Smooth muscle cell (in vitro differentiated cells): Measurements from ENCODE around the gene STAT6. TPM values are rescaled to one million over a fixed set of nuclear protein-coding genes. Genes with fewer than 3 reads are reported as not detected.
A peak's percentile ranks its signal among the peaks of the same experiment; 100 is the strongest.

Experiments used
- DNase-seq: peaks from one replicate; lab custom pipeline; 2025; ENCODE audit not compliant: unreplicated experiment; lab: John Stamatoyannopoulos, UW
- H2AFZ ChIP-seq: fragments of 200-600 bp; sonication (generic); 2 replicates; pipeline ENCODE4 v1.6.0; 2016; ENCODE audit warnings: antibody characterized with exemption, low read depth, mild to moderate bottlenecking
- H3F3A ChIP-seq: fragments of 200-600 bp; sonication (generic); 2 replicates; pipeline ENCODE4 v1.6.0; 2017; ENCODE audit warnings: antibody characterized with exemption, low read depth
- H3K27ac ChIP-seq: fragments of 200-600 bp; sonication (generic); 2 replicates; pipeline ENCODE4 v1.5.1; 2016; ENCODE audit warnings: low read depth, mild to moderate bottlenecking
- H3K27me3 ChIP-seq: fragments of 200-600 bp; sonication (generic); 2 replicates; pipeline ENCODE4 v1.6.1; 2016; ENCODE audit warnings: low read depth, mild to moderate bottlenecking
- H3K36me3 ChIP-seq: fragments of 200-600 bp; sonication (generic); 2 replicates; pipeline ENCODE4 v1.5.1; 2016; ENCODE audit warnings: low read depth
- H3K4me1 ChIP-seq: fragments of 200-600 bp; sonication (generic); 2 replicates; pipeline ENCODE4 v1.5.1; 2016; ENCODE audit warnings: low read depth
- H3K4me2 ChIP-seq: fragments of 200-600 bp; sonication (generic); 2 replicates; pipeline ENCODE4 v1.6.0; 2016; ENCODE audit warnings: mild to moderate bottlenecking
- H3K4me3 ChIP-seq: fragments of 200-600 bp; sonication (generic); 2 replicates; pipeline ENCODE4 v1.5.1; 2016; ENCODE audit warnings: mild to moderate bottlenecking
- H3K79me2 ChIP-seq: fragments of 200-600 bp; sonication (generic); 2 replicates; pipeline ENCODE4 v1.6.0; 2016; ENCODE audit warnings: low read depth, mild to moderate bottlenecking
- H3K9ac ChIP-seq: fragments of 200-600 bp; sonication (generic); 2 replicates; pipeline ENCODE4 v1.6.0; 2016; ENCODE audit warnings: low read depth
- H3K9me3 ChIP-seq: fragments of 200-600 bp; sonication (generic); replicated peaks from 2 replicates; pipeline ENCODE4 v1.5.1; 2016; ENCODE audit warnings: low read depth
- H4K20me1 ChIP-seq: fragments of 200-600 bp; sonication (generic); 2 replicates; pipeline ENCODE4 v1.6.0; 2016; ENCODE audit warnings: low read depth
- WGBS: methylation state at CpG from one replicate; pipeline ENCODE4 v1.1.7; 2016; ENCODE audit warnings: low lambda C conversion rate; 5-methylcytosine and 5-hydroxymethylcytosine counted together
- polyA plus RNA-seq: library from polyadenylated mRNA; unstranded; fragments of >200 nt; fragmentation: Nextera tagmentation; extraction: Ambion mirVana; gene quantifications from 2 replicates; pipeline ENCODE4 v1.2.1, GENCODE V29; 2016
- total RNA-seq: library from RNA; depleted of rRNA; stranded (reverse); fragments of >200 nt; gene quantifications from 2 replicates; pipeline ENCODE4 v1.2.3, GENCODE V29; 2014
- TF ChIP-seq, protein P1 (sequence below): fragments of 200-600 bp; sonication (generic); IDR thresholded peaks from 2 replicates; pipeline ENCODE4 v1.5.1; 2017; ENCODE audit warnings: borderline replicate concordance, mild to moderate bottlenecking, antibody characterized with exemption; ENCODE audit not compliant: insufficient read depth, poor library complexity, severe bottlenecking

Gene STAT6, protein sequence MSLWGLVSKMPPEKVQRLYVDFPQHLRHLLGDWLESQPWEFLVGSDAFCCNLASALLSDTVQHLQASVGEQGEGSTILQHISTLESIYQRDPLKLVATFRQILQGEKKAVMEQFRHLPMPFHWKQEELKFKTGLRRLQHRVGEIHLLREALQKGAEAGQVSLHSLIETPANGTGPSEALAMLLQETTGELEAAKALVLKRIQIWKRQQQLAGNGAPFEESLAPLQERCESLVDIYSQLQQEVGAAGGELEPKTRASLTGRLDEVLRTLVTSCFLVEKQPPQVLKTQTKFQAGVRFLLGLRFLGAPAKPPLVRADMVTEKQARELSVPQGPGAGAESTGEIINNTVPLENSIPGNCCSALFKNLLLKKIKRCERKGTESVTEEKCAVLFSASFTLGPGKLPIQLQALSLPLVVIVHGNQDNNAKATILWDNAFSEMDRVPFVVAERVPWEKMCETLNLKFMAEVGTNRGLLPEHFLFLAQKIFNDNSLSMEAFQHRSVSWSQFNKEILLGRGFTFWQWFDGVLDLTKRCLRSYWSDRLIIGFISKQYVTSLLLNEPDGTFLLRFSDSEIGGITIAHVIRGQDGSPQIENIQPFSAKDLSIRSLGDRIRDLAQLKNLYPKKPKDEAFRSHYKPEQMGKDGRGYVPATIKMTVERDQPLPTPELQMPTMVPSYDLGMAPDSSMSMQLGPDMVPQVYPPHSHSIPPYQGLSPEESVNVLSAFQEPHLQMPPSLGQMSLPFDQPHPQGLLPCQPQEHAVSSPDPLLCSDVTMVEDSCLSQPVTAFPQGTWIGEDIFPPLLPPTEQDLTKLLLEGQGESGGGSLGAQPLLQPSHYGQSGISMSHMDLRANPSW
- total RNA-seq (39.1 and 56.8 TPM in 2 replicates), polyA plus RNA-seq (38.7 and 48.5 TPM in 2 replicates)

DNA sequence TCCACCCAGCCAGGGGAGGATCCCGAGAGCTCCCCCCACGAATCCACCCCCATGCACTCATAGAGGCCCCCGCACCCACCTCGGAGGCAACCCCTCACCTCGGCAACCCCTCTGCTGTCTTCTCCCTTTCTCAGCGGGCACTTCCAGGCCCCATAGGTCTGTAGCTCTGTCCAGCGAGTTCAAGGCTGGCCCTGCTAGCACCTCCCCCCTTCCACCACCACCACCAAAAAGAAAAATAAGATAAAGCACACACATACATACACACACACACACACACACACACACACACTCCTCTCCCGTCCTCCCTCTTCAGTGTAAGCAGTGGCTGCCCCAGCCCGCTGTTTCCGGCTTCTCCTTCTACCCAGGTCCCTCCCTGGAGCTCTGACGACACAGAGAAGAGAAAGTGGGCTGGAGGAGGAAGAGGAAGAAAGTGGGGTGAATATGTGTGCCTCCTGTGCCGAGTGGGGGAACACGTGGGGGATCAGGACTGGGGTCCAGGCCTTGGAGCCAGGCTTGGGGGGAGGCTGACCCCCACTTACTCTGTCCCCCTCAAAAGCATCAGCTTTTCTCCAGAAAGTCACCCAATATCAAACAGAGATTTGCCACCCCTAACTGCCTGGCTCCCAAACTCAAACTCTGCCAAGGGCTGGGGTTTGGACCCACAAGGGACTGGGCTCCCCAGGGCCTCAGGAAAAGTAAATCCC is at the start of gene STAT6:
Gene STAT6, minus strand, starts transcription at position 332 of the 704 bp plus-strand sequence. CDS start 3,084 bp downstream, outside the sequence.
- TF ChIP-seq, protein P1, sequence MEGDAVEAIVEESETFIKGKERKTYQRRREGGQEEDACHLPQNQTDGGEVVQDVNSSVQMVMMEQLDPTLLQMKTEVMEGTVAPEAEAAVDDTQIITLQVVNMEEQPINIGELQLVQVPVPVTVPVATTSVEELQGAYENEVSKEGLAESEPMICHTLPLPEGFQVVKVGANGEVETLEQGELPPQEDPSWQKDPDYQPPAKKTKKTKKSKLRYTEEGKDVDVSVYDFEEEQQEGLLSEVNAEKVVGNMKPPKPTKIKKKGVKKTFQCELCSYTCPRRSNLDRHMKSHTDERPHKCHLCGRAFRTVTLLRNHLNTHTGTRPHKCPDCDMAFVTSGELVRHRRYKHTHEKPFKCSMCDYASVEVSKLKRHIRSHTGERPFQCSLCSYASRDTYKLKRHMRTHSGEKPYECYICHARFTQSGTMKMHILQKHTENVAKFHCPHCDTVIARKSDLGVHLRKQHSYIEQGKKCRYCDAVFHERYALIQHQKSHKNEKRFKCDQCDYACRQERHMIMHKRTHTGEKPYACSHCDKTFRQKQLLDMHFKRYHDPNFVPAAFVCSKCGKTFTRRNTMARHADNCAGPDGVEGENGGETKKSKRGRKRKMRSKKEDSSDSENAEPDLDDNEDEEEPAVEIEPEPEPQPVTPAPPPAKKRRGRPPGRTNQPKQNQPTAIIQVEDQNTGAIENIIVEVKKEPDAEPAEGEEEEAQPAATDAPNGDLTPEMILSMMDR: no peak
- 0% methylated on average over 6 of the region's 13 CpGs for WGBS
- peak within 1 kb of the TSS; percentile 93 for H3K4me2 ChIP-seq

DNA sequence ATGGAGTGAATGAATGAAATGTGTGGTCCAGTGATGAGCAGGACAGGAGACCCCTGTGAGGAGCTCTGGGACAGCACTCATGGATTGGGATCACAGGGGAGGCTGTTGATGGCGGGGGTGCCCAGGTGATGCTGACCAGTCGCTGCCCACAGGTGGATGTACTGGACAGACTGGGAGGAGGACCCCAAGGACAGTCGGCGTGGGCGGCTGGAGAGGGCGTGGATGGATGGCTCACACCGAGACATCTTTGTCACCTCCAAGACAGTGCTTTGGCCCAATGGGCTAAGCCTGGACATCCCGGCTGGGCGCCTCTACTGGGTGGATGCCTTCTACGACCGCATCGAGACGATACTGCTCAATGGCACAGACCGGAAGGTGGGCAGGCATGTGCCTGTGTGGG is 49.6 kb upstream of the STAT6 start:
- Histone ChIP-seq H3K27ac (no peak overlapping the region), H3K79me2 (peaks cover 9% of the 10 kb centered on the region), H2AFZ (no peak overlapping the region), H3K9me3 (no peaks in the 10 kb centered on the region), H3K4me1 (no peaks in the 10 kb centered on the region), H3K4me3 (no peak overlapping the region), H3K27me3 (no peaks in the 10 kb centered on the region), H3K9ac (no peak overlapping the region), H3K4me2 (no peak overlapping the region), H3F3A (peaks cover 13% of the 10 kb centered on the region), H3K36me3 (peaks cover 5% of the 10 kb centered on the region), H4K20me1 (peaks cover 87% of the 10 kb centered on the region)
- TF ChIP-seq, protein P1: no peak
- no peak for DNase-seq
- 97% methylated on average over 14 of the region's 14 CpGs for WGBS

More for the DNA sequence above, at the start of gene STAT6:
- DNase-seq: peak; percentile 47
- peak within 1 kb of the TSS; percentile 65 for H3K4me3 ChIP-seq
- peaks cover 16% of the 10 kb centered on the region for H3F3A ChIP-seq
- H3K9me3 ChIP-seq: no peaks in the 10 kb centered on the region
- H3K27ac ChIP-seq: peak within 1 kb of the TSS; percentile 98
- peaks cover 26% of the 10 kb centered on the region for H4K20me1 ChIP-seq
- H3K9ac ChIP-seq: peak within 1 kb of the TSS; percentile 94
- no peaks in the 10 kb centered on the region for H3K27me3 ChIP-seq
- H3K36me3 ChIP-seq: no peaks in the 10 kb centered on the region
- peaks cover 18% of the 10 kb centered on the region for H3K79me2 ChIP-seq
- peaks cover 28% of the 10 kb centered on the region for H3K4me1 ChIP-seq
- H2AFZ ChIP-seq: no peak within 1 kb of the TSS

DNA sequence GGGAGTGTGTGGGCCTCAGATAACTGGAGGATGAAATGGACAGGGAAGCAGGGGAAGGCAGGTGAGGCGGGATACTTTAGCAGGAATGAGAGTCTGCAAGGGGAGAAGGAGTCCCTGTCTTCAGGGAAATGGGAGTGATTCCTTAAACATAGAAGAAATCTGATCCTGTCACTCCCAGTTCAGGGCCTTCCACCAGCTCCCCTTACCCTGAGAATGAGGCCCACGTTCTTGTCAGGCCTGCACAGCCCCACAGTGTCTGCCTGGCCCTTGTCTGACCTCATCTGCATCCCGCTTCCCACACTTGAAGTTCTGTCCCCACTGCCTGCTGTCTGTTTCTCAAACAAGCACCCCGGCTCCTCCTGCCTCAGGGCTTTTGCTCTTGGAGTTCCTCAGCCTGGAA is 48.9 kb upstream of the STAT6 start:
- no peaks in the 10 kb centered on the region for H3K4me1 ChIP-seq
- WGBS: 98% methylated on average over 4 of the region's 4 CpGs
- H3K4me3 ChIP-seq: no peak overlapping the region
- no peak overlapping the region for H3K4me2 ChIP-seq
- peaks cover 10% of the 10 kb centered on the region for H3F3A ChIP-seq
- TF ChIP-seq, protein P1: no peak
- H3K79me2 ChIP-seq: peaks cover 9% of the 10 kb centered on the region
- H3K27me3 ChIP-seq: no peaks in the 10 kb centered on the region
- H2AFZ ChIP-seq: no peak overlapping the region
- DNase-seq: no peak
- H3K9me3 ChIP-seq: no peaks in the 10 kb centered on the region
- H3K36me3 ChIP-seq: peaks cover 10% of the 10 kb centered on the region
- peaks cover 91% of the 10 kb centered on the region for H4K20me1 ChIP-seq
- no peak overlapping the region for H3K27ac ChIP-seq
- H3K9ac ChIP-seq: no peak overlapping the region
